Epithelial cell of esophagus (primary cell): ENCODE data around the gene ZNF180.
"Not testable (repeated sequence)": the region's sequence is repeated elsewhere in the genome, so short reads cannot be mapped to it uniquely, and the experiment has no call there.

Source experiments
- DNase-seq: peaks from one replicate; pipeline ENCODE4 v3.0.0; 2010; ENCODE audit warnings: low read depth
- H3K4me3 ChIP-seq: 2 replicates; pipeline ENCODE4 v1.5.1; 2011; ENCODE audit warnings: mild to moderate bottlenecking, low read length, control low read depth
- CTCF ChIP-seq: IDR thresholded peaks from 2 replicates; pipeline ENCODE4 v1.5.1; 2011; ENCODE audit warnings: low read depth, mild to moderate bottlenecking, low read length, control low read depth, inconsistent platforms; ENCODE audit not compliant: insufficient read depth; ENCODE audit errors: missing control alignments

Gene ZNF180

DNA sequence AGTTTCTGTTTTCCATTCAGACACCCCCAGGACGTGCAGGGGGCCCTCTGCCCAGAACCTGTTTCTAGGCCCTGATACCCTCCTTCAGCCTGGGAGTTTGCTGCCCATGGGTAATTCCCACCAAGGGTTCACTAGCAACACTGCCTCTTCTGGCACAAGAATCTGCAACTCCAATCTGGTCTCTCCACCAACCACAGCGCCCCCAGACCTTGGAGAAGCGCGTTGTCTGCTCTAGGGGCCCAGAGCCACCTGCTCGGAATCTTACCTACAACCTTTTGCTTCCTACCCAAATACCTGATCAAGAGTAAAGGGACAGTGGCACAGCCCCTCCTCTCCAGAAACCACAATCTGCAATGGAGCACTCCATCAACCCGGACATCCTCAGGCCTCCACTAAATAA lies 763 bp downstream of the ZNF180 start:
- TF ChIP-seq CTCF, result no peak
- DNase-seq, result no peak
- H3K4me3 ChIP-seq, result peak overlapping the region; percentile 93

DNA sequence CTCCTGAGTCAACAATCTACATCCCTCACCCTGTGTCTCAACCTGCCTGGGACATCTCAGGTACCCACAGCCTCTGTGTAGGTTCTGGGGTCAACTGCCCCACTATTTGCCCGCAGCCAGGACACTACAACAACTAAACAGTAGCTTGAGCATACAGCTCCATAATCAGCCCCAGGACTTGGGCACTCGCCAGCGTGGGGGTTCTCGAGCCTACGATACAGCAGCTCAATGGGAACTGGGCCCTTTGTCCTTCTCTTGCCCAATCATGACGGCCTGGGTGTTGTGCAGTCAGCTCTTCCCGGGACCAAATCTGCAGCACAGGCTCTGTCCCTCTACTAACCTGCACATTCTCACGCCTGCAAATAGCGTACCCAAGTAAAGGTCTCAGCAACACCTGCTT lies 1.3 kb downstream of the ZNF180 start:
- TF ChIP-seq CTCF, result no peak
- H3K4me3 ChIP-seq, result peak overlapping the region; percentile 93
- no peak for DNase-seq

DNA sequence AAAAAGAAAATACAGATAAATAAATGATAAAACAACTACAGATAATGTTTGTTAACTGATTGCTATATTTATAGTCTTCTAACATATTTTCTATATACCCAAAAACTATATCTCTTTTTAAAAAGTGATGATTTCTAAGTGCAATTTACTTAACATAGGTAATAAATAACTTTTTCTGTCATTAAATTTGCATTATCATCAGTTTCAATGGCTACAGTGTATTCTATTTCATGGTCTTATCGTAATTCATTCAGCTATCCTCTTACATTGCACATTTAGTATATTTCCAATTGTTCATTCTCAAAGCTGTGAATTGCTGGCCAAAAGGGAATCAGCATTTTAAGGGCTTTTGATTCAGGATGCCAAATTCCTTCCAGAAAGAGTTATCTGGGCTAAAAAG lies 3.6 kb downstream of the ZNF180 start:
- DNase-seq, result no peak
- H3K4me3 ChIP-seq, result no peak overlapping the region
- TF ChIP-seq CTCF, result no peak

GRCh38 chr19:44476559-44477408 lies 23.5 kb downstream of the ZNF180 start:
- TF ChIP-seq CTCF, result no peak
- no peak overlapping the region for H3K4me3 ChIP-seq
- peak; percentile 12 for DNase-seq

DNA sequence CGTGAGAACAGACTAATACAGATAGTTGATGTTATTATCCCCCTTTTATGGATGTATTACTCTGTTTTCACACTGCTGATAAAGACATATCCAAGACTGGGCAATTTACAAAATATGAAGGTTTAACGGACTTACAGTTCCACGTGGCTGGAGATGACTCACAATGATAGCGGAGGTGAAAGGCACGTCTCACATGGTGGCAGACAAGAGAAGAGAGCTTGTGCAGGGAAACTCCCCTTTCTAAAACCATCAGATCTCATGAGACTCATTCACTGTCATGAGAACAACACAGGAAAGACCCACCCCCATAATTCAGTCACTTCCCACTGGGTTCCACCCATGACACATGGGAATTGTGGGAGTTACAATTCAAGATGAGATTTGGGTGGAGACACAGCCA lies 31.6 kb downstream of the ZNF180 start:
- DNase-seq, H3K4me3 ChIP-seq: not testable (repeated sequence)

- DNase-seq, H3K4me3 ChIP-seq: not testable (repeated sequence)
These were observed 37.6 kb downstream of the ZNF180 start for GRCh38 chr19:44462600-44463286.

DNA sequence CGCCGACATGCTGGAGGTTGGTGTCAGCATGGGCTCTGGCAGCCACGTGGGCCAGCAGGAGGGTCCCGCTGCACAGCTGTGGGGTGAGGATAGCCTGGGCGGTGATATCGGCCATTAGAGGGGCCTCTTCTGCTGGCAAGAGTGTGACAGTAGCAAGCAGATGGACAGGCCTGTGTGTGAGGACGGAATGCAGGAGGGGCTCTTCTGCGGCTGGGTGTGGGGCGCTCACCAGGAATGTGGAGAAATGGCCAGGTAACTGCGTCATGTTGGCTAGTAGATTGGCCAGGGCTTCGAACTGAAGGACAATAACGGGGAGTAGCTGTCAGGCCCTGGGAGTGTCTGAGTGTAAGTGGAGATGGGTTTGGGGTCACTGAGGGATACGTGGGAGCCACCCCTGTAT lies 44.3 kb downstream of the ZNF180 start:
- not testable (repeated sequence) for H3K4me3 ChIP-seq
- DNase-seq, result peak; percentile 7

DNA sequence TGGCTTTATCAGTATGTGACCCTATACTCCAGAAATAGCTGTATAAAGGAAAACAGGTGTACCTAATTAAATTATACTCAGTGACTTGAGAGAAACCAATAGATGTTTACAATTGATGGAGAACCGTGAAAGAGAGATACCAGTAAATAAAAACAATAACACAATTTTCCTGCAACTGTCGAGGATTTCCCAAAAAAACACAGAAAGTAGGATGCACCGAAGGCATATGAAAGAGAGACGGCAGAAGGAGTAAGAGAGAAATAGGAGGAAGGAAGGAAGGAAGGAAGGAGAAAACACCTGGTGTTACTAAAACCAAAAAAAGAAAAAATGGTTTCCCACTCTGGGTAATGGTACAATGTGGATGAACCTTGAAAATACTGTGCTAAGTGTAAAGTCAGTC lies 45.2 kb downstream of the ZNF180 start:
- no peak for DNase-seq
- H3K4me3 ChIP-seq, result no peak overlapping the region
- no peak for TF ChIP-seq CTCF
